SK-N-SH (cell line): Measurements from ENCODE around the gene LHX4. TPM values are rescaled to one million over a fixed set of nuclear protein-coding genes. Genes with fewer than 3 reads are reported as not detected.

Experiments used
- CTCF ChIA-PET: fragments of 300-600, 350-600 bp; formaldehyde crosslinking; extraction: SDS; loops from one replicate; lab custom pipeline; 2021; lab: Yijun Ruan, JAX
- POLR2A ChIA-PET: fragments of 350-600 bp; sonication (Branson Sonifier 250); formaldehyde crosslinking; extraction: SDS; loops from one replicate; lab custom pipeline; 2020; ENCODE audit warnings: antibody characterized with exemption, inconsistent platforms; lab: Yijun Ruan, JAX
- DNase-seq: peaks from one replicate; pipeline ENCODE4 v3.0.0; 2012
- H2AFZ ChIP-seq: fragments of 200-600 bp; sonication (generic); 2 replicates; pipeline ENCODE4 v1.8.1; 2016; ENCODE audit warnings: antibody characterized with exemption, mild to moderate bottlenecking, low read depth
- H3F3A ChIP-seq: fragments of 200-600 bp; sonication (generic); replicated peaks from 2 replicates; pipeline ENCODE3; 2016; ENCODE audit warnings: antibody characterized with exemption, mild to moderate bottlenecking; ENCODE audit not compliant: insufficient read depth
- H3K27ac ChIP-seq, 2 experiments: fragments of 200-500 bp in 1 of 2; fragments of 200-600 bp in 1 of 2; sonication (Bioruptor generic) in 1 of 2; sonication (generic), shearing (Covaris generic) in 1 of 2; 2 replicates each; pipeline versions ENCODE4 v1.5.1 to v1.6.1; 2014 to 2016; ENCODE audit warnings: low read depth in 2 of 2, inconsistent platforms in 1 of 2, low read length in 1 of 2, mild to moderate bottlenecking in 1 of 2, mixed read lengths in 1 of 2
- H3K27me3 ChIP-seq: fragments of 200-600 bp; sonication (generic), shearing (Covaris generic); 2 replicates; pipeline ENCODE4 v1.6.1; 2016; ENCODE audit warnings: mixed run types; ENCODE audit not compliant: insufficient read depth
- H3K36me3 ChIP-seq, 2 experiments: fragments of 200-500 bp in 1 of 2; fragments of 200-600 bp in 1 of 2; sonication (Bioruptor generic) in 1 of 2; sonication (generic) in 1 of 2; replicated peaks in 1 of 2; 2 replicates each; pipeline versions ENCODE3 to v1.5.1; 2014 to 2016; ENCODE audit warnings: low read length in 1 of 2, mild to moderate bottlenecking in 1 of 2; ENCODE audit not compliant: insufficient read depth in 2 of 2, control insufficient read depth in 1 of 2
- H3K4me1 ChIP-seq, 2 experiments: fragments of 200-500 bp in 1 of 2; fragments of 200-600 bp in 1 of 2; sonication (Bioruptor generic) in 1 of 2; sonication (generic), shearing (Covaris generic) in 1 of 2; 2 replicates each; pipeline versions ENCODE4 v1.5.1 to v1.6.1; 2014 to 2016; ENCODE audit warnings: low read depth in 1 of 2, low read length in 1 of 2, mixed run types in 1 of 2; ENCODE audit not compliant: insufficient read depth in 2 of 2, control insufficient read depth in 1 of 2
- H3K4me2 ChIP-seq: fragments of 200-600 bp; sonication (generic), shearing (Covaris generic); 2 replicates; pipeline ENCODE4 v1.6.1; 2017; ENCODE audit warnings: mixed run types
- H3K4me3 ChIP-seq, 2 experiments: fragments of 200-500 bp in 1 of 2; fragments of 200-600 bp in 1 of 2; sonication (Bioruptor generic) in 1 of 2; sonication (generic), shearing (Covaris generic) in 1 of 2; 2 replicates each; pipeline versions ENCODE4 v1.5.1 to v1.8.1; 2014 to 2016; ENCODE audit warnings: low read depth in 2 of 2, inconsistent platforms in 1 of 2, low read length in 1 of 2, mild to moderate bottlenecking in 1 of 2, mixed read lengths in 1 of 2, moderate library complexity in 1 of 2
- H3K79me2 ChIP-seq: fragments of 200-600 bp; sonication (generic); 2 replicates; pipeline ENCODE4 v1.8.1; 2017; ENCODE audit warnings: mild to moderate bottlenecking; ENCODE audit not compliant: insufficient read depth
- H3K9ac ChIP-seq: fragments of 200-600 bp; sonication (generic); 2 replicates; pipeline ENCODE4 v1.6.1; 2017; ENCODE audit warnings: mixed run types
- H3K9me2 ChIP-seq: fragments of 200-600 bp; sonication (generic); 2 replicates; pipeline ENCODE4 v1.6.1; 2017; ENCODE audit warnings: mixed run types
- H3K9me3 ChIP-seq: fragments of 200-600 bp; sonication (generic); 2 replicates; pipeline ENCODE4 v1.6.1; 2017; ENCODE audit warnings: mixed run types, mild to moderate bottlenecking, moderate library complexity
- H4K20me1 ChIP-seq: fragments of 200-600 bp; sonication (generic); 2 replicates; pipeline ENCODE4 v1.6.1; 2017; ENCODE audit warnings: mild to moderate bottlenecking, mixed run types; ENCODE audit not compliant: insufficient read depth
- EZH2phosphoT487 ChIP-seq: fragments of 200-600 bp; sonication (generic); IDR thresholded peaks from 2 replicates; pipeline ENCODE4 v1.6.1; 2017; ENCODE audit warnings: low read depth, mixed run types, mild to moderate bottlenecking, antibody characterized with exemption, moderate library complexity, borderline replicate concordance
- FOXJ3 ChIP-seq: sonication (generic); formaldehyde crosslinking; IDR thresholded peaks from 2 replicates; pipeline ENCODE4 v1.5.1; 2020; ENCODE audit warnings: mild to moderate bottlenecking, missing genetic modification reagents
- GATA2 ChIP-seq: sonication (generic); formaldehyde crosslinking; IDR thresholded peaks from 2 replicates; pipeline ENCODE4 v1.5.0; 2020; ENCODE audit warnings: mild to moderate bottlenecking, missing genetic modification reagents
- JUND ChIP-seq: IDR thresholded peaks from 2 replicates; pipeline ENCODE4 v1.4.0; 2012
- MAX ChIP-seq: IDR thresholded peaks from 2 replicates; pipeline ENCODE4 v1.4.0; 2012; ENCODE audit warnings: low read depth
- MEF2A ChIP-seq: IDR thresholded peaks from 2 replicates; pipeline ENCODE4 v1.4.0; 2012; ENCODE audit warnings: low read depth, borderline replicate concordance
- NFIC ChIP-seq: IDR thresholded peaks from 2 replicates; pipeline ENCODE4 v1.4.0; 2012; ENCODE audit warnings: borderline replicate concordance
- NRF1 ChIP-seq: IDR thresholded peaks from 2 replicates; pipeline ENCODE4 v1.6.1; 2012; ENCODE audit warnings: low read depth, mild to moderate bottlenecking, low read length
- RAD21 ChIP-seq: IDR thresholded peaks from 2 replicates; pipeline ENCODE4 v1.6.1; 2012; ENCODE audit warnings: mild to moderate bottlenecking, low read length
- SMC3 ChIP-seq: IDR thresholded peaks from 2 replicates; pipeline ENCODE4 v1.6.1; 2012; ENCODE audit warnings: low read depth, low read length, improper control_type of control experiment
- TCF12 ChIP-seq: IDR thresholded peaks from 2 replicates; pipeline ENCODE4 v1.4.0; 2012
- YY1 ChIP-seq: IDR thresholded peaks from 2 replicates; pipeline ENCODE4 v1.4.0; 2012; ENCODE audit warnings: low read depth, mild to moderate bottlenecking
- WGBS: methylation state at CpG from one replicate; pipeline ENCODE4 v1.1.6; 2017; ENCODE audit warnings: low lambda C conversion rate; 5-methylcytosine and 5-hydroxymethylcytosine counted together
- polyA plus RNA-seq, 3 experiments: library from polyadenylated mRNA; depleted of rRNA; stranded (reverse); fragments of >200 nt; gene quantifications; 2 replicates each; pipeline ENCODE4 v1.2.3, GENCODE V29; 2012
- TF ChIP-seq, protein P1 (sequence below): fragments of 150-350 bp; IDR thresholded peaks from 2 replicates; pipeline ENCODE4 v1.6.1; 2017; ENCODE audit warnings: antibody characterized with exemption, low read length, low read depth, borderline replicate concordance
- TF ChIP-seq, protein P2 (sequence below): IDR thresholded peaks from 2 replicates; pipeline ENCODE4 v1.4.0; 2012; ENCODE audit warnings: low read depth, borderline replicate concordance

Gene LHX4
- polyA plus RNA-seq, 1 of the 3 experiments (the other 2 are of a cell fraction) = not detected

GRCh38 chr1:180237869-180238476, 7.9 kb downstream of the LHX4 start (continued):
- TF ChIP-seq NRF1 = no peak
- TF ChIP-seq FOXJ3 (CRISPR knock-in tag) = no peak
- no peak for TF ChIP-seq EZH2phosphoT487

GRCh38 chr1:180238675-180239074, 8.6 kb downstream of the LHX4 start:
- no peaks in the 10 kb centered on the region for H3K79me2 ChIP-seq
- H3K4me2 ChIP-seq = no peak overlapping the region
- peaks cover 0 to 7% of the 10 kb centered on the region in 2 experiments; a peak in 1 of 4 replicates for H3K4me1 ChIP-seq
- no peaks in the 10 kb centered on the region for H4K20me1 ChIP-seq
- H3K9me2 ChIP-seq = no peaks in the 10 kb centered on the region
- H3F3A ChIP-seq = no peaks in the 10 kb centered on the region
- H3K27me3 ChIP-seq = peaks cover 85% of the 10 kb centered on the region
- 30% methylated on average over 7 of the region's 7 CpGs for WGBS
- no peak overlapping the region for H3K27ac ChIP-seq
- H2AFZ ChIP-seq = no peak overlapping the region
- H3K4me3 ChIP-seq = no peak overlapping the region
- ChIA-PET CTCF (interaction anchor here (1.4 to 2.7 kb wide), 8 partner anchors 11 to 177 kb away, joined by 3 to 16 read pairs (median 4); no protein-coding TSS in a partner anchor), POLR2A (no interaction called here)
- TF ChIP-seq SMC3 (no peak), NFIC (no peak), FOXJ3 (CRISPR knock-in tag) (no peak), RAD21 (no peak)
- no peak overlapping the region for H3K9ac ChIP-seq
- no peaks in the 10 kb centered on the region for H3K36me3 ChIP-seq
- no peak for DNase-seq
- no peaks in the 10 kb centered on the region for H3K9me3 ChIP-seq

GRCh38 chr1:180239145-180240096, 9.4 kb downstream of the LHX4 start:
- no peaks in the 10 kb centered on the region for H4K20me1 ChIP-seq
- H3K9me3 ChIP-seq = no peaks in the 10 kb centered on the region
- ChIA-PET POLR2A (no interaction called here), CTCF (interaction anchor here (1.4 to 2.7 kb wide), 7 partner anchors 10 to 177 kb away, joined by 3 to 16 read pairs (median 4); no protein-coding TSS in a partner anchor)
- no peak overlapping the region for H3K9ac ChIP-seq
- TF ChIP-seq GATA2 (CRISPR knock-in tag) (no peak), YY1 (no peak), MEF2A (no peak), TCF12 (no peak), MAX (no peak), JUND (no peak)
- TF ChIP-seq, protein P1, sequence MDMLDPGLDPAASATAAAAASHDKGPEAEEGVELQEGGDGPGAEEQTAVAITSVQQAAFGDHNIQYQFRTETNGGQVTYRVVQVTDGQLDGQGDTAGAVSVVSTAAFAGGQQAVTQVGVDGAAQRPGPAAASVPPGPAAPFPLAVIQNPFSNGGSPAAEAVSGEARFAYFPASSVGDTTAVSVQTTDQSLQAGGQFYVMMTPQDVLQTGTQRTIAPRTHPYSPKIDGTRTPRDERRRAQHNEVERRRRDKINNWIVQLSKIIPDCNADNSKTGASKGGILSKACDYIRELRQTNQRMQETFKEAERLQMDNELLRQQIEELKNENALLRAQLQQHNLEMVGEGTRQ = no peak
- TF ChIP-seq, protein P2, sequence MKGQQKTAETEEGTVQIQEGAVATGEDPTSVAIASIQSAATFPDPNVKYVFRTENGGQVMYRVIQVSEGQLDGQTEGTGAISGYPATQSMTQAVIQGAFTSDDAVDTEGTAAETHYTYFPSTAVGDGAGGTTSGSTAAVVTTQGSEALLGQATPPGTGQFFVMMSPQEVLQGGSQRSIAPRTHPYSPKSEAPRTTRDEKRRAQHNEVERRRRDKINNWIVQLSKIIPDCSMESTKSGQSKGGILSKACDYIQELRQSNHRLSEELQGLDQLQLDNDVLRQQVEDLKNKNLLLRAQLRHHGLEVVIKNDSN = no peak
- H3K4me1 ChIP-seq = peaks cover 0 to 6% of the 10 kb centered on the region in 2 experiments; a peak in 1 of 4 replicates
- H3K27ac ChIP-seq = no peak overlapping the region
- H3K27me3 ChIP-seq = peaks cover 79% of the 10 kb centered on the region
- WGBS = 26% methylated on average over 10 of the region's 10 CpGs
- H2AFZ ChIP-seq = no peak overlapping the region
- no peaks in the 10 kb centered on the region for H3K79me2 ChIP-seq
- DNase-seq = no peak
- H3K4me3 ChIP-seq = no peak overlapping the region
- no peak overlapping the region for H3K4me2 ChIP-seq
- H3K9me2 ChIP-seq = no peaks in the 10 kb centered on the region
- H3K36me3 ChIP-seq = no peaks in the 10 kb centered on the region
- no peaks in the 10 kb centered on the region for H3F3A ChIP-seq
